NCI-H524 (cell line): ENCODE measurements around the gene VWA1.

Experiments used
- DNase-seq, 2 experiments: peaks; one replicate each; lab custom pipeline; 2025; lab: John Stamatoyannopoulos, UW

Gene VWA1, protein sequence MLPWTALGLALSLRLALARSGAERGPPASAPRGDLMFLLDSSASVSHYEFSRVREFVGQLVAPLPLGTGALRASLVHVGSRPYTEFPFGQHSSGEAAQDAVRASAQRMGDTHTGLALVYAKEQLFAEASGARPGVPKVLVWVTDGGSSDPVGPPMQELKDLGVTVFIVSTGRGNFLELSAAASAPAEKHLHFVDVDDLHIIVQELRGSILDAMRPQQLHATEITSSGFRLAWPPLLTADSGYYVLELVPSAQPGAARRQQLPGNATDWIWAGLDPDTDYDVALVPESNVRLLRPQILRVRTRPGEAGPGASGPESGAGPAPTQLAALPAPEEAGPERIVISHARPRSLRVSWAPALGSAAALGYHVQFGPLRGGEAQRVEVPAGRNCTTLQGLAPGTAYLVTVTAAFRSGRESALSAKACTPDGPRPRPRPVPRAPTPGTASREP

DNA sequence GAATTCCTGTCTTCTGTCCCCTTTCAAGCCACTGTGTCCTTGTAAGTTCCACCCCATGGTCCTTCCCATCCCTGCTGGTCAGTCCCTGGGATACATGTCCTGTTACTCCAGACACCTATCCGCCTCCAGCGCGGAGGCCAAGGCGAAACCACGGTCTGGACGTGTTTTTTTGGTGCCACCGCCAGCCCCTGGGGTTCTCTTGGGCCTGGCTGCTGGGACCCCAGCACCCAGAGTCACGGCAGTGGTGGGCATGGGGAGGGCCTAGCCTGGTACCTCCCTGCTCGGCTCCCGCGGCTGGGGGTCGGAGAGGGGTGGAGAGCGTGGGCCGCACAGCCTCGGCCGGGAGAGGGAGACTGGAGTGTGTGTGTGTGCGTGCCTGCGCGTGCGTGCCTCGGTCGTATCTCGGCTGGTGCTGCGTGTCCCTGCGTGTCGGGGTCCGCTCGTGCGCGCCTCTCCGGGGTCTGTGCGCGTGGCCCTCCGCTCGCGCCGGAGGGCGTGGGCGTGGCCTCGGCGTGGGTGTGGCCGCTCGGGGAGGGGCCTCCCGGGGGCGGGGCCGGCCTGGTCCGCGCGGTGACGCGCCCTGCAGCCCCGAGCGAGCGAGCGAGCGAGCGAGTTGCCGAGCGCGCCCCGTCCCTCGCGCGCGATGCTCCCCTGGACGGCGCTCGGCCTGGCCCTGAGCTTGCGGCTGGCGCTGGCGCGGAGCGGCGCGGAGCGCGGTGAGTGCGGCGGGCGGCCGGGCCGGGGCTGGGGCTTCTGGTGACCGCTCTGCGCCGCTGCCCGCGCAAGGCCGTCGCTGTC is at the start of gene VWA1:
Gene VWA1 (plus strand): TSS at position 585 of the 798 bp plus-strand sequence. CDS start 59 bp downstream, at position 644.
- peak in 1 of 2 experiments; percentile 28 for DNase-seq

DNA sequence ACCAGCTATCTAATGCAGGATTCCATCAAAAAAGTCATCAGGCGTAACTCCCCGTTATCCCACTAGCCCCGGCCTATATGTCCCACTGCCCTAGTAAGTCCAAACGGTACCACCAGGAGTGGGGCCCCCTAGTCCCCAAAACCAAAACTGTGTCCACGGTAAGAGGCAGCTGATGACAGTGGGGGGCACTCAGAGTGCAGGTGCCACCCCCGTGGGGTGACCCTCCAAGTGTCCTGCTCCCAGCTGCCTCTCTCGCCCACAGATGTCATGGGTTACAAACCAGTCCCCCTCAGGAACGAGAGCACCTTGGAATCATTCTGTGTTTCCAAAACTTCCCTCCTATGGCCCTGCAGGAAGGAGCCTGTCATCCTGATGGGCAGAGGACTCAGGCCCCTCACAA is 49.6 kb upstream of the VWA1 start:
- DNase-seq, result no peak

DNA sequence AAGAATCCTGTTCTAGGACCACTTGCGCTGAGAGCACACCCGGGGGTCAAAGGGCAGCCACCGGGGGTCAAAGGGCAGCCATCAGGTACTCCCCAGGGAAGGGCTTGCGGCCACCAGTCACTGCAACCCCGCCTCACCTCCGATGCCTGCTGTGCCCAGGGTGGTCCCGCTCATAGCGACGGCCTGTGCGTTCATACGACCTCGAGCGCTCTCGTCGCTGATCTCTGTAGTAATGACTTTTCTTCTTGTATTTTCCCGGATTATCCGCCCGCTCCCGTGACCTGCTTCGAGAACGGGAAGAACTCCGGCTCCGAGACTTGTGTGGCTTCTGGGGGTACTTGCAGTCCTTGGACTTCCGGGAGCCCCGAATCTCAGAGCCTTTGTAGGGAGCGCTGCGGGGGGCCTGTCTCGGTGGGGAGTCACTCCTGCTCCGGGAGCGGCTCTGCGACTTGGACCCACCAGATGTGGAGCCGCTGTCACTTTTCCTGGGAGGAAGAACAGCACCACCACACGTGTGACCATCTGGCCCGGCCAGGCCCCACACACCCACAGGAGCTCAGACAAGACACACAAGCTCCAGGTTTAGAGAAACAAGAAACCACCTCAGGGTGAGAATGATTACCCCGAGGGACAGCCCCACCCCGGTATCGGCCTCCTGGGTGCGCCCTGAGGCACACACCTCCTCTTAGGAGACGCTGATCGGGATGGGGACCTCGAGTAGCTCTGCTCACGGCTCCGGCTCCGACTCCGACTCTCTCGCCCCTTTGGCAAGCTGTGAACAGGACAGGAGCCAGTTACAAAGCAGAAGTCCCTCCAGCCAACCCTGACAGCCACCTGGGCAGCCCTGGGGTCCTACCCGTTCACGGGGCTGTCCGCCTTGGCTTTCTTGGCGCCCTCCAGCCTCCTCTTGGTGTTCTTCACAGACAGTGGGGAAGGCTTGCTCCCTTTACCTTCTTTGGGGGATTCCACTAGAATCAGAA is 48.1 kb upstream of the VWA1 start:
- DNase-seq, result no peak

DNA sequence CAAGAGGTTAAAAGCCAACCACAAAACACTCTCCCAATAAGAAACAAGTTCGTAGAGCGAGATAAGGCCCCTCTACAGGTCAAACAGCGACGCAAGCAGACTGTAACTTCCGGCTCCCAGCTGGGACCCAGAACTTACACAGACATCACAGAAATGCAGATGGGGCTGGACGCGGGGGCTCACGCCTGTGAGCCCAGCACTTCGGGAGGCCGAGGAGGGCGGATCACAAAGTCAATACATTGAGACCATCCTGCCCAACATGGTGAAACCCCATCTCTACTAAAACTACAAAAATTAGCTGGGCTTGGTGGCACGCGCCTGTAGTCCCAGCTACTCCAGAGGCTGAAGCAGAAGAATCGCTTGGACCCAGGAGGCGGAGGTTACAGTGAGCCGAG is 47.4 kb upstream of the VWA1 start:
- no peak for DNase-seq

DNA sequence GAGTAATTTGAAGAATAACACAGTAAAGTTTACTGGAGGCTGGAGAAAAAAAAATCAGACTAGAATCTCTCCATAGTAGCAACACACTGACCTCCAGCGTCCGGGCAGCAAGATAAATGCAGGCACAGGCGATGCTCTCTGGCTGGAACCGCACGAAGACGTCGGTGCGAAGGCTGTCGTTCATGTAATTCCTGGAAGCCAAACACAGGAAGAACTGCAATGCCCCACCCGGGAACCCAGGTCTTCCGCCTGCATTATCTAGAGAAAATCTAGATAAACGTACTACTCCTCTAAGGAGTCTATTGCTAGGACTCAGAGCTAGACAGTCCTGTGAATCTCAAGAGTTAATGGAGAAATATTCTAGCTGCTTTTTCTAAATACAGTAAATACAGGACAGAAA is 44.8 kb upstream of the VWA1 start:
- DNase-seq, result no peak

DNA sequence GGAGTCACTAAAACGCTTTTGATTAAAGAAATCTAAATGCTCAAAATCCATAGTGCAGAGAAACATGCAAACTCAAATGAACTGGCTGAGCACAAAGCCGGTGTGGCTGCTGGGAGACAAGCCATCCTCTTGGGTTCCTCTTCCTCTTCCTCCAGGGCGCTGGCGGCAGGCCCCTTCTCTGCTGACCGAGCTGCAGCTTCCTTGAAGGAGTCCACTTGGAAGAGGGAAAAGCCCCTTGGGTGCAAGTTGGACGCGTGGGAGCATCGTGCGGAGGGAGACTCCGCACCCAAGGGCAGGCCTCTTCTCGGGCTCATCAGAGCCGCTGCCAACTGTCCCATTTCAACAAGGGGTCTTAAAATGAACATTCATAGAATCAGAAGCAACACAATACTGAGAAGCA is 44.3 kb upstream of the VWA1 start:
- DNase-seq, result no peak

DNA sequence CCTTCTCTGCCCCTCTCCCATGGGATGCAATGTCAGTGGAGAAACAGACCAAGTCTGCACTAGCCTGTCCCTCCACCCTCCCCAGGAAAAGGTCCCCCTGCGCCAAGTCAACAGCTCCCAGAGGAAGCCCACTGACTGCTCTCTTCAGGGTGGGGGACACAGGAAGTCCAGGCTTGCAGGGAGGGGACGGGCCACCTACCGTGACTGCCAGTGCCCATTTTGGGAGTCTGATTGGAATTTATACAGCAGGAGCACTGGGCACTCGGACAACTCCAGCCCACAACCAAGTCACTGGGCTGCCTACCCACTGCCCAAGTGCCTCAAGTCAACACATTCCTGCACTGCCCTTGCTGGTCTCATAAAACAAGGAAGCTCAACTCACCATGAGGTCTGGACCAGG is 42.5 kb upstream of the VWA1 start:
- no peak for DNase-seq

DNA sequence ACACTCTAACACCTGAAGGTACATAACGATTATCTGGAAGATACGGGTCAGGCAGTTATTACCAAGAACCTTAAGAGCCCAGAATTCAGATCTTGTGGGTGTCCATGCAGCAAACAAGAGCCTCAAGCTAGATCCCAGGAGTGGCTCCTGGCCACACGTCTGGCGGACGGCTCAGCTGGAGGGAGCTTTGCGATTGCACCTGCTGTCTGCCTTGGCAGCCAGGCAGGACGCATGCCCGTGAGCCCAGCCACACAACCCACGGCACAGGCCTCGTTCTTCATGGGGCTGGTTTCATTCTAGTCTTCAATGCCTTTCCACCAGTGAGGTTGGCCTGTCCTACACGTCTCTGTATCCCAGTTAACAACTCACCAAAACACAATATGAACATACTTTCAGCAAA is 42.1 kb upstream of the VWA1 start:
- DNase-seq, result no peak

DNA sequence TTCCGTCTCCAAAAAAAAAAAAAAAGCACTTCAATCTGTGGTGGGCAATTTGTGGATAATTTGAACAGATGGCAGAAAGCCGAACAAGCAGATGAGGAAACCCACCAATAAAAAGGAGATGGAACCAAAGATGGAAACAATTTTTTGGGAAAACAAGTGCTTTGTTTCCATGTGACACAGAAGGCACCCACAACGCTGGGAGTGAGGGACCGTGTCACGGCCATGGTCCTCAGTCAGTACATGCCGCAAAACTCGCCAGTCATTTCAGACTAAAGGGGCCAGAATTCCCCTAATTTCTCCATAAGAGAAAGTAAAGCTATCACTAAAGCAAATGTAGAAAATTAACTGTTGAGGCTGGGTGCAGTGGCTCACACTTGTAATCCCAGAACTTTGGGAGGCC is 41.4 kb upstream of the VWA1 start:
- no peak for DNase-seq

DNA sequence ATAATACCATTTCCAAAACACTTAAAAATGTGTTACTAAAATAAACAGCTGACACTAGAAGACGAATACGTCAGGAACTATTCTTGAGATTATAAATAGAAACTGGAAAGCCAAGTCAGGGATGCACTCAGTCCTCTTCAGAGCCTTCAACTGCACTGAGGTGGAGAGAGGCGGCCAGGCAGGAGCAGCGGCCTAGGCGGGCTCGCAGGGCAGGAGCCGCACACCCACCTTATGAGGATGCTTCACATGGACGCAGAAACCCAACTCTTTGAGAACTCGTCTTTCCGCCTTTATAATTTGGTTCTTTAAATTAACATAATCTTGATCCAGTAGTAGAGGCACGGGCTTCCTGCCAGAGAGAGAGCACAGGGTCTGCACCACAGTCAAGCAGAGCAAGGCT is 40.3 kb upstream of the VWA1 start:
- DNase-seq, result no peak

DNA sequence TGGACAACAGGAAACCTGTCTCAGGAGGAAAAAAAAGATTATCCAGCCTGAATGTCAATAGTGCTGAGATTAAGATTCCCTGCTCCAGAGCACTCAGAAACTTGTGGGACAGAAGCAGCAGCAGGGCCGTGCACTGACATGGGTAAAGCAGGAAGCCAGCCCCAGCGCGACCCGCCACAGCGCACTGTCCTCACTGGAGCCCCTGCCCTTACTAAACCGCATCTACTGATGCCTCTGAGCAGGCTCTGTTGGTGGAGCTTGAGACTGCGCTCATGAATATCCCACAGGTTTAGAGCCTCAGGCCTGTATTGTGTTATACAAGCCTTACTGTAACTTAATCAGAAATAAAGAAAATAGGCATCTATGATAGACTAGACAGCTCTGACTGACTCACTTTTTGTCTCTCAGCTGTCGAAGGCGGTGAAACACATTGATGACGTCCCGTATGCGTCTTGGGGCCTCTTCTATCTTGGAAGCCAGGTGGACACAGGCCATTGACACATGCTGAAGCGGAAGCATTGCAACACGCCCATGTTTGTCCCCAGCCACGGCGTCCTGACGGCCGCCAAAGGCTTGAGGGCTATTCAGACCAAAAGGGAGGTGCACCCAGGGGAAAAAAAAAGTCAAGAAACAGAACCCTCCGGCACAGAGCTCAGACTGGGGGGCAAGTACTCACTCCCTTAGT is 37.5 kb upstream of the VWA1 start:
- no peak for DNase-seq

DNA sequence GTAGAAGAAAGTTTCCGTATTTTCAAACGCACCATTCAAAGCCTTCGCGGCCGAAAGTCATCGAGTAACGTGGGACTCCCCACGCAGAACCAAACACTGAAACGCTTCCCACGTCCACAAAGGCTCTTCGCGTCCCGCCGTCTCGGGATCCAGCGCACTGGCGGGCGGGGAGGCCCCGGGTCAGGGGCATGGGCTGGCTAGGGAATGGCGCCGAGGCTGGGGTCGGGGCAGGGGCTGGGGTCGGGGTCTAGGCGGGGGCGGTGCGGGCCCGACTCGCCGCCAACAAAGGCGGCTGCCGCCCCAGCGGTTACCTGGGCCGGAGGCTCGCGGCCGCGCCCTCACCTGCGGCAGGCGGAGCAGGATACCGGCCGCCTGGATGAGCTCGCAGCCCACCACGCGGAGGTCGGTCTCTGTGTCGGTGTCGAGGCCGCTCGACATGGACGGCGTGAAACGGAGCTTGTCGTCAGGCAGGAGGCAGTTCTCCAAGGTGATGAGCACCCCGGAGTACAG is 36.8 kb upstream of the VWA1 start:
- no peak for DNase-seq

DNA sequence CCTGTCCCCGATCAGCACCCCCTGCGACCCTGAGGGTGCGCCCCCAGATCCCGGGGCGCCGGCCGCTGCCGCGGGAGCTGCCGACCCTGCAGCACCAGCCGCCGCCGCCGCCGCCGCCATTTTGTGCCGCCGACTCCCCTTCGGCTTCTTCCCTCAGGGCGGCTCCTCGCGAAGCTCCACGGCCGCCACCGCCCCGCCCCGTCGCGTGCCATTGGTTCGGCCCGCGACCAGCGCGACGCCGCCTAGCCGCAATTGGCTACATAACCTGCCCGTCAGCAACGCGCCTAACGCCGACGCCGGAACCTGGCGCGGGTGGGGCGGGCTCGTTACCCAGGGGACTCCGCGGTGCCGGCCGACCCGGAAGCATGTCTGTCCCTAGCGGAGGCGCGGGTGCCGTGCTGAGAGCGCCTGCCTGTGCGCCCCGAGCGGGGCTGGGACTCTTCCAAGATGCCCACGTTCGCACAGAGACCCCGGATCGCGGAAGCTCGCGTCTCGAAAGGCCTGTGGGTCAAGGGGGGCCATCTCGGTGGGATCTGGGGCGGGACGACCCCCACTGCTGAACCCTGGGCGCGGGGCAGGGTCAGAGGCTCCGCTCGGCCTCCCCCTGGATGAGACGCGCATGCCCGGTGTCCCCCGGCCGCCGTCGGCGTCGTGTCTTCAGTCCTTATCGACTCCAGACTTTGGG is 36.2 kb upstream of the VWA1 start, which contains the start of gene CCNL2:
Gene CCNL2 (minus strand): TSS at position 149 of the 685 bp plus-strand sequence. CDS start 29 bp downstream, at position 120.
- DNase-seq, result peak; percentile 90 to 95

DNA sequence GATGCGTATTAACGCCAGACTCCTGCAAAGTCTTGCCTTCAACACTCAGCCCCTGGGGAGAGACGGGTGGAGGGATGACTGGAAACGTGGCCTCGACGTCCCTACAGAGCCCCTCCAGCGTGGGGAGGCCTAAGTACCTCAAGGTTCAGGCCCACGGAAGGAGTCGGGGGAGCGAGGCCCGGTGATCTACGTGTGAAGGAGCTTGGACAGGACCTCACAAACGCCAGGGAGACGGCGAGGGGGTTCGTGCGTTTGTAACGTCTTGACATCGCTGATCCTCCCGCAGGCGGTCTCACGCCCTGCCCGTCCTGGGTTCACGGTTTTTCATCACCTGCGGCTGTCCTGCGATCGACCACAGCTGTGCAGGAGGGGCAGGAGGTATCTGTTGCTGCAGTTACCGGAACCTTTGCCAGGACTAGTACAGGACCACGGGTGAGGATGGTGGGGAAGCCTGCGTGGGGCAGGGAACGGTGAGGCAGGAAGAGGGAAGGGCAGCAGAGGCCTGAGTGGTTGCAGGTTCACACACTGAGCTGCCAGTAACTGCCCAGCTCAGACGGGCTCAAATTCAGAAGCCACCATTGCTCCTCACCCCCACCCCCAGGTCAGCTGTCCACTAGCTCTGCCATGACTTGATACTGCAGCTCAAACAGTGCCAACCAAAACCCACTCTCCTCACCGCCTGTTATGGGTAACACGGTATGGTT is 35.5 kb upstream of the VWA1 start:
- DNase-seq, result no peak

DNA sequence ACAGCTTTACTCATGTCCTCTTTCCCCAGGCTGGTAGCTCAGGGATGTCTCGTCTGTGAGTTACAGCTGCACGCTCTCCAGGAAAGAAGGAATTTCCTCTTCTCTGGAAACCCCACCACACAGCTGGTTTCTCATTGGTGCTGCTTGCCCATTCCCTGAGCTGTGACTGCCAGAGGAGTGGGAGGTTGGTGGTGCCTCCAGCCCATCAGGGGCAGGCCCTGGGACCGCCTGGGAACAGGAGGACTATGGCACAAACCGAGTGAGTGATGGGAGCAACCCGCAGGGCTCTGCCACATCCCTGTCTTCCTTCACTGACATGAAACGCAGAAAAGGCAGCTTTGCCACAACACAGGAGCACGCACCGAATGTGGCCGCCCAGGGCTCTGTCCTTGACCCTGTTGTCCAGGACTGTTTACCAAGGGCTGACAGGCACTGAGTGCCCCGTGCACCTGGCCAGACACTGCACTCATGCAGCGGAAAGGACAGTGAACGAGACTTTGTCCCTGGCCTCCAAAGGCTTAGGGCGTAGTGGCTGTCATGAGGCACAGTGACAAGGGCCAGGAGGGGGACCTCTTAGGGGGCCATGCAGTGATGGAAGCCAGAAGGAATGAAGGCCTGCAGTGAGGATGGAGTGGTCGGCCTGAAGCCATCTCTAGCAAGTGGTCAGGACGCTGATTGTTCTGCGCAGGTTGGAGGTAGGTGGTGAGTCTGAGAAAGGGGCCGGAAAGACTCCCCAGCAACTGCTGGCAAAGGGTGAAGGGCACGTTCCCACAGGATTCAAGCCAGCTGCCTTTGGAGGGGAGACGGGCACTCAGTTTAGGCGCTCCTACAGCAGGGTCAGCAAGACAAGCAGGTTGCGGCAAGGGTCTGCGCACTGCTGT is 34.7 kb upstream of the VWA1 start:
- DNase-seq, result no peak

DNA sequence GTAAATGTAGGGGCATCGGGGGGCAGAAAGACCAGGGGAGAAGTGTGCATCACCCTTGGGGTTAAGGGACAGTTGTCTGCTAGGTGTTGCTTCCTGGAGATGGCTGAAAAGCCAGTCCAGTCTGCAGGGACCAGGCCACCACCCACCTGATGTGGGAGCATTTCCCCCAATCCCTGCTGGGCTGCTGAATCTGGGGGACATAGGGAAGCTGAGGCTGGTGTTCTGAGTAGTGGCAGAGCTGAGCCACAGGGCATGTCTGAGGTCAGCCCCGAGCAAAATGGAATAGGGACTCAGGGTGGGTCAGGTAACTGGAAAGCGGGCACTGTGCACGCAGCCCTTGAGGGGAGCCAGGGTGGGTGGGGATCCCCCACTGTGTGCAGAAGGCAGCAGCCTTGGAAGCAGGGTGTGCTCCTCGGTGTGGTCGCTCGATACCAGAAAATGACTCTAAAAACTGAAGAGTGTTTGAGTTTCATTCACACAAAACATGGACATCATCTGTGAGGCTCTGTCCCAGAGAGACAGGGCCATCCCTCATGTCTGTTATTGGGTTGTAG is 34.0 kb upstream of the VWA1 start:
- DNase-seq, result no peak

DNA sequence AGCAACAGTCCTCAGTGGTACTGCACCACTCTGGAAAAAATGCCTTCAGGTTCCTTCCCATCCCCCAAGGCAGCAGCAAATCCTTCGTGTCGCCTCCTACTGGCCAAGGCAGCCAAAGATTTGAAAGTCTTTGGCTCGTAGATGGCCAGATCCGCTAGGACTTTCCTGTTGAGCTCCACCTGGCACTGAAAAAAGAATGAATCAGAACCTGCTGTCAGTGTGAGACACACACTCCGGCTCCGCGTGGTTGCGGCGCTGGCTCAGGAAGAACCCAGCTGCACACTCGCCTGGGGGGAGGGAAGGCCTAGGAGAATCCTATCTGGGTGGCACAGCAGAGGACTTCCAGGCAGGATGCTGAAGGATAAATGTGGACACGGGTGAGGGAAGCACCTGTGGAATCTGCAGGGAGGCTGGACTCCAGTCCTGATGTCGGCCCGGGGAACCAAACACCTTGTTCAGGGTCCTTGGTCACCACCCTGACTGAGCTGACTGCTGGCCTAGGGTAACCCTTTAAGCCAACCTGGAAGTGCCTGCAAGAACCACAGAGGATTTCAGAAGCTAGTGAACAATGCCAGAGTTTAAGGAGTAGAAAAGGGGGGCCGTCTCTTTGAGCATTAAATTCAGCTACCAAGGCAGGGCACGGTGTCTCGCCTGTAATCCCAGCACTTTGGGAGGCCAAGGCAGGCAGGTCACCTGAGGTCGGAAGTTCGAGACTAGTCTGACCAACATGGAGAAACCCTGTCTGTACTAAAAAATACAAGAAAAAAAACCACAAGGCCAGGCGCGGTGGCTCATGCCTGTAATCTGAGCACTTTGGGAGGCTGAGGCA is 33.2 kb upstream of the VWA1 start:
- DNase-seq, result peak; percentile 17 to 42
